GM23338 (cell line): ENCODE data around the gene SIMC1.
"Not testable (repeated sequence)": the region's sequence is repeated elsewhere in the genome, so short reads cannot be mapped to it uniquely, and the experiment has no call there.

ENCODE experiments used
- CREB1 ChIP-seq: fragments of 250-450 bp; sonication (Bioruptor Pico); IDR thresholded peaks from 2 replicates; pipeline ENCODE4 v1.5.0; 2020; ENCODE audit warnings: low read depth, mild to moderate bottlenecking, moderate library complexity
- EZH2 ChIP-seq: fragments of 200-600 bp; sonication (generic); IDR thresholded peaks from one replicate; pipeline ENCODE4 v1.8.0; 2017; ENCODE audit warnings: antibody characterized with exemption, mild to moderate bottlenecking, low read depth; ENCODE audit not compliant: unreplicated experiment
- JUNB ChIP-seq: IDR thresholded peaks from one replicate; pipeline ENCODE4 v1.6.1; 2016; ENCODE audit warnings: antibody characterized with exemption; ENCODE audit not compliant: unreplicated experiment
- POLR2AphosphoS5 ChIP-seq: IDR thresholded peaks from 2 replicates; pipeline ENCODE4 v1.6.1; 2016; ENCODE audit warnings: antibody characterized with exemption, low read depth
- TF ChIP-seq, protein P1 (sequence below): IDR thresholded peaks from one replicate; pipeline ENCODE4 v1.6.1; 2018; ENCODE audit warnings: antibody characterized with exemption; ENCODE audit not compliant: unreplicated experiment
- TF ChIP-seq, protein P2 (sequence below), 2 experiments: fragments of 200-600 bp in 1 of 2; sonication (generic) in 1 of 2; conservative IDR thresholded peaks; 2 replicates each; pipeline versions ENCODE4 v1.5.1 to v1.6.1; 2016 to 2017; ENCODE audit warnings: antibody characterized with exemption in 2 of 2, low read depth in 2 of 2, mild to moderate bottlenecking in 2 of 2, moderate library complexity in 1 of 2

GRCh38 chr5:176216393-176216916, 21.8 kb upstream of the SIMC1 start:
- TF ChIP-seq, protein P1, sequence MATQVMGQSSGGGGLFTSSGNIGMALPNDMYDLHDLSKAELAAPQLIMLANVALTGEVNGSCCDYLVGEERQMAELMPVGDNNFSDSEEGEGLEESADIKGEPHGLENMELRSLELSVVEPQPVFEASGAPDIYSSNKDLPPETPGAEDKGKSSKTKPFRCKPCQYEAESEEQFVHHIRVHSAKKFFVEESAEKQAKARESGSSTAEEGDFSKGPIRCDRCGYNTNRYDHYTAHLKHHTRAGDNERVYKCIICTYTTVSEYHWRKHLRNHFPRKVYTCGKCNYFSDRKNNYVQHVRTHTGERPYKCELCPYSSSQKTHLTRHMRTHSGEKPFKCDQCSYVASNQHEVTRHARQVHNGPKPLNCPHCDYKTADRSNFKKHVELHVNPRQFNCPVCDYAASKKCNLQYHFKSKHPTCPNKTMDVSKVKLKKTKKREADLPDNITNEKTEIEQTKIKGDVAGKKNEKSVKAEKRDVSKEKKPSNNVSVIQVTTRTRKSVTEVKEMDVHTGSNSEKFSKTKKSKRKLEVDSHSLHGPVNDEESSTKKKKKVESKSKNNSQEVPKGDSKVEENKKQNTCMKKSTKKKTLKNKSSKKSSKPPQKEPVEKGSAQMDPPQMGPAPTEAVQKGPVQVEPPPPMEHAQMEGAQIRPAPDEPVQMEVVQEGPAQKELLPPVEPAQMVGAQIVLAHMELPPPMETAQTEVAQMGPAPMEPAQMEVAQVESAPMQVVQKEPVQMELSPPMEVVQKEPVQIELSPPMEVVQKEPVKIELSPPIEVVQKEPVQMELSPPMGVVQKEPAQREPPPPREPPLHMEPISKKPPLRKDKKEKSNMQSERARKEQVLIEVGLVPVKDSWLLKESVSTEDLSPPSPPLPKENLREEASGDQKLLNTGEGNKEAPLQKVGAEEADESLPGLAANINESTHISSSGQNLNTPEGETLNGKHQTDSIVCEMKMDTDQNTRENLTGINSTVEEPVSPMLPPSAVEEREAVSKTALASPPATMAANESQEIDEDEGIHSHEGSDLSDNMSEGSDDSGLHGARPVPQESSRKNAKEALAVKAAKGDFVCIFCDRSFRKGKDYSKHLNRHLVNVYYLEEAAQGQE: not testable (repeated sequence)
- not testable (repeated sequence) for TF ChIP-seq CREB1 (CRISPR knock-in tag); EZH2; POLR2AphosphoS5; JUNB
- TF ChIP-seq, protein P2, sequence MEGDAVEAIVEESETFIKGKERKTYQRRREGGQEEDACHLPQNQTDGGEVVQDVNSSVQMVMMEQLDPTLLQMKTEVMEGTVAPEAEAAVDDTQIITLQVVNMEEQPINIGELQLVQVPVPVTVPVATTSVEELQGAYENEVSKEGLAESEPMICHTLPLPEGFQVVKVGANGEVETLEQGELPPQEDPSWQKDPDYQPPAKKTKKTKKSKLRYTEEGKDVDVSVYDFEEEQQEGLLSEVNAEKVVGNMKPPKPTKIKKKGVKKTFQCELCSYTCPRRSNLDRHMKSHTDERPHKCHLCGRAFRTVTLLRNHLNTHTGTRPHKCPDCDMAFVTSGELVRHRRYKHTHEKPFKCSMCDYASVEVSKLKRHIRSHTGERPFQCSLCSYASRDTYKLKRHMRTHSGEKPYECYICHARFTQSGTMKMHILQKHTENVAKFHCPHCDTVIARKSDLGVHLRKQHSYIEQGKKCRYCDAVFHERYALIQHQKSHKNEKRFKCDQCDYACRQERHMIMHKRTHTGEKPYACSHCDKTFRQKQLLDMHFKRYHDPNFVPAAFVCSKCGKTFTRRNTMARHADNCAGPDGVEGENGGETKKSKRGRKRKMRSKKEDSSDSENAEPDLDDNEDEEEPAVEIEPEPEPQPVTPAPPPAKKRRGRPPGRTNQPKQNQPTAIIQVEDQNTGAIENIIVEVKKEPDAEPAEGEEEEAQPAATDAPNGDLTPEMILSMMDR (conservative IDR thresholded peaks at IDR 0.05; ENCODE audit: low read depth in 2 of 2): not testable (repeated sequence)
